ENCODE results near the gene CENPN.

- TF ChIP-seq EGR1 (IDR thresholded peaks at IDR 0.05) = no peak
- TF ChIP-seq YY1 (IDR thresholded peaks at IDR 0.05; ENCODE audit: low read depth) = peak; percentile 80; the same call in 1 of the 2 replicates
- TF ChIP-seq CEBPB (IDR thresholded peaks at IDR 0.05) = no peak
- TF ChIP-seq REST (IDR thresholded peaks at IDR 0.05; ENCODE audit: low read depth) = no peak
- no peak for TF ChIP-seq EP300 (IDR thresholded peaks at IDR 0.05; ENCODE audit: borderline replicate concordance)
- no peak for TF ChIP-seq USF1 (IDR thresholded peaks at IDR 0.05)
Observed at GRCh38 chr16:81035398-81035974, 28.5 kb downstream of the CENPN start, which contains the start of gene ATMIN.
